GM21723 (cell line): ENCODE results near the gene PGGHG.

Experiments
- ATAC-seq: cut with Tn5 transposase; IDR thresholded peaks from one replicate; pipeline ENCODE4 v1.9.1; 2021; ENCODE audit warnings: mild to moderate bottlenecking, moderate library complexity; ENCODE audit not compliant: unreplicated experiment

PGGHG gene

DNA sequence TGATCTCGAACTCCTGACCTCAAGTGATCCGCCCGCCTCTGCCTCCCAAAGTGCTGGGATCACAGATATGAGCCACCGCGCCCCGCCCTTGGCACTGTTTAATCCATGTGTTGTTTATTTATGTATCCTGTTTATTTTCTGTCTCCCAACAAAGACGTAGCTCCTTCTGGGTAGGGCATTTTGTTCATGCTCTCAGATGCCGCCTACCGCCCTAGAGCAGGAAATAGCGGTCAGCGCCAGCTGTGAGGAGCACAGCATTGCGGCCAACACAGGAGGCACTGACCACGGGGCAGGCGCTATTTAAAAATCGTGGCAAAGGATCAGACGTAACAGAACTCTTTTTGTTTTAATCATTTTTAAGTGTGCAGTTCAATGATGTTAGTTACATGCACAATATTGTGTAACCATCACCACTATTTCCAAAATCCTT is 20.2 kb upstream of the PGGHG start:
- peak; percentile 46 for ATAC-seq

DNA sequence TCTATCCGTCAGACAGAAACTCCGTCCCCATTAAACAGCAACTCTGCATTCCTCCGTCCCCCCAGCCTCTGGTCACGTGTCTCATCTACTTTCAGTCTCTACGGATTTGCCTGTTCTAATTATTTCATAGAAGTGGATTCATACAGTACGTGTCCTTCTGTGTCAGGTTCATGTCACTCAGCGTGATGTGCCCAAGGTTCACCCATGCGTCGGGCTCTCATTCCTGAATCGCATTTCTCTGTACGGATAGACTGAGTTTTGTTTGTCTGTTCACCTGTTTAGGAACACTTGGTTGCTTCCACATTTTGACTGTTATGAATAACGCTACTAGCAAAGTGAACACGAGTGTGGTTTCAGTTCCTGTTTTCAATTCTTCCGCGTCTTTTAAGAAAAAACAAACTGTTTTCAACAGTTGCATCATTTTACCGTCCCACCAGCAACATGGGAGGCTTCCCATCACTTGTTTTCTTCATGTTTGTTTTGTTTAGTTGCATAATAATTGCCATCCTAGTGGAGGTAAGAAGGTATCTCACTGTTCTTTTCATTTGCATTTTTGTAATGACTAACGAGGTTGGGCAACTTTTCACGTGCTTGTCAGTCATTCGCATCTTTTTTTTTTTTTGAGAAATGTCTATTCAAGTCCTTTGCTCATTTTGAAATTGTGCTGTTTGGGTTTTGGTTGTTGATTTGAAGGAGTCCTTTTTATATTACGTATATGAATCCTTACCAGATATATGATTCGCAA is 19.6 kb upstream of the PGGHG start:
- ATAC-seq: peak; percentile 58

DNA sequence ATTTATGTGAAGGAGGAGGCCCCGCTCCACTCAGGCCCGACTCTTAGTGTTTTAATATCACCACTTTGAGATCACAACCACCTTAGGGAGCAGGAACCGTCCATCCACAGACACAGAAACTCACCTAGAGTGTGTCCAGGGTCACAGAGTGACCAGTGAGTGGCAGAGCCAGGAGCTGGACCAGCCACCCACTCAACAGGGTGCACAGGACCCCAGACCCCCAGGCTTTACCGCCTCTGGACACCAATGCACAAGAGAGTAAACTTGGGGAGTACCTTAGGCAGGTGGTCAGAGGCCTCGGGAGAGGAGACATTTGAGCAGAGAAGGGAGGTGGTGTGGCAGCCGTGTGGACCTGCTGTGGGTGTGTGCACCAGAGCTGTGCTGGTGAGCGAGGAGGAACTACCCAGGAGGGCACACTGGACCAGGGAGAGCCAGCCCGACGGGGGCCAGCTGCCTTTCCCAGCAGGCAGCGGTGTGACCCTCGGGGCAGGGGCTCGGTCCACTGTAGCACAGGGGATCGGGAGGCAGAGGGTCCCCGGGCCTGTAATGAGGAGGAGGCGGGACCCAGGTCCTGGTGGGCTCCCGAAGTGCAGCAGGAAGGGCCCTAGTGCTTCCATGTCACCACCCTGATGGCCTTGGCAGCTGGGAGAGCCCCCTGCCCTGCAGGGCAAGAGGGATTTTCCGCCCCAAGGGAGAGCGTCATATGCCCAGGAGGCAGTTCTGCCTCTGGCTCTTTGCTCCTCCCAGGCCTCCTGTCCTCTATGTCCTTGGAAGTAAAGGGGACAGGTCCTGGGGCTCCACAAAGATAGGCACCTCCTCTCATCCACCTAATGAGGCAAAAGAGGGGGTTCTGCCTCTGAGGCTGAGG is 18.2 kb upstream of the PGGHG start:
- ATAC-seq: no peak

DNA sequence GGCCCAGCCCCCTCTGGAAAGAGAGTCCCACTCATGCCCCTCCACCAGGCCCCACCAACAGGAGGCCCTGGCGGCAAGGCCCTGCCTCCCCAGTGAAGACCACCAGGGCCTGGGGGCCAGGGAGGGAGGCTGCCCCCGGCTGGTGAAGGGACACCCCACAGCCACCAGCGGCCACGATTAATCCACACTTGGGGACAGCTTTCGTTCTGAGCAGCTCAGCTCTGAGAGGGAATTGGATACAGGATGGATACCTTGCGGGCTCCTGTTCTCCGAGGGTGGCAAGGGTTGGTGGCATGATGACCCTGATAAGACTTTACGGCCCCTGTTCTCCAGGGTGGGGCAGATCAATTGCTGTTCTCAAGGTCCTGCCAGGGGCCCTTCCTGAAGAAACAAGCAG is 17.6 kb upstream of the PGGHG start:
- no peak for ATAC-seq

DNA sequence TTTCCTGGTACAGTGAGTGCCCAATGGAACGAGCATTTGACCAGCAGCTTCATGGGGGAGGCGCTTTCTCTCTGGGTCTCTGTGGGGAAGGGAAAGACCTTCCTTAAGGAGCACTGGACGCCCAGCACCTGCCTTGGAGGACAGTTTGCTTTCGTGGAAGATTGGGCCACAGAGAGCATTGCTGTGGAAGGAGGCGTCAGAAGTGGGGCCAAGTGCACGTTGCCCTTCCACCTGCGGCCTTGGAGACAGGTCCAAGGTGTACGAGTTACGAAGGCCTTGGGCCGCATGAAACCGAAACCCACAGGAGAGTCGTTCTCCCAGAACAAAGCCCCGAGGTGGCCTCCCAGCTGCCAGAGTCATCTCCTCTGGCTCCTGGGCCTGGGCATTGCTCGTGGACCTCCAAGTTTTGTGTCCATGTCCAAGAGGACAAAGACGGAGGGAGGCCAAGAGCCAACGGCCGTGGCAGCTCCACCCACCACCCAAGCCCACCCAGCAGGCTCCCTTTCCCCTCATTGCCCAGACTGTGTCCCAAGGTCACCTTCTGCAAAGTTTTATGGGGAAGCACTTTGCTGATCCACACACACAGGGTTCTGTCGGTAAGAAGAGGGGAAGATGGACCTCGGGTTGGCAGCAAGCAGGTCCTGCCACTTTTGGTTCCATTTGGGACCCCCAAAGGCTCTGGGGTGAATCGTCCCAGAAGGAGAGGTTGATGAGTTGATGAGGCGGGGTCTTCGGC is 16.6 kb upstream of the PGGHG start:
- no peak for ATAC-seq

DNA sequence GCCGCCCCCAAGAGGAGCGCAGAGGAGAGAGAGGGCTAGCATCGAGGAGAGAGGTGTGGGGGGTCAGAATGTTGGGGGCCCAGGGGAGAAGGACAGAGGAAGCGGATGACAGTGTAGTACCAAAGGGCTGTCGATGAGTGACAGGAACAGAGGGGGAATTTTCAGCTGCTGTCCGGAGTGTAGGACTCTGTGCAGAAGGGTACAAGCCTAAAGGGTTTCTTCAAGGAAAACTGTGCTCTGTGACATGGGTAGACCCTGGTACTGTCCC is 16.1 kb upstream of the PGGHG start:
- ATAC-seq: no peak

DNA sequence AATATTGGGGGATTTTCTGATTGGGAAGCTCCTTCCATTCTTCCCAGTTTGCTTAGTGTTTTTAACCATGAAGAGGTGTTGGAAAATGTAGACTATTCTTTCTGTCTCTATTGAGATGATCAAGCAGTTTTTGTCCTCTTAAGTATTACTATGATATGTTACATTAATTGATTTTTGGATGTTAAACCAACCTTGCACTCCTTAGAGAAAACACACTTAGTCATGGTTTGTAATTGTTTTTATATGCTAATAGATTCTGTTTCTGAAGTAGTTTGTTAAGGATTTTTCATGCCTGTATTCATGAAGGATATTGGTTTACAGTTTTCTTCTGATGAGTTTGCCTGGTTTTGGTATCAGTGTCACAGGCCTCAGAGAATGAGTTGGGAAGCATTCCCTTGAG is 12.7 kb upstream of the PGGHG start:
- no peak for ATAC-seq

DNA sequence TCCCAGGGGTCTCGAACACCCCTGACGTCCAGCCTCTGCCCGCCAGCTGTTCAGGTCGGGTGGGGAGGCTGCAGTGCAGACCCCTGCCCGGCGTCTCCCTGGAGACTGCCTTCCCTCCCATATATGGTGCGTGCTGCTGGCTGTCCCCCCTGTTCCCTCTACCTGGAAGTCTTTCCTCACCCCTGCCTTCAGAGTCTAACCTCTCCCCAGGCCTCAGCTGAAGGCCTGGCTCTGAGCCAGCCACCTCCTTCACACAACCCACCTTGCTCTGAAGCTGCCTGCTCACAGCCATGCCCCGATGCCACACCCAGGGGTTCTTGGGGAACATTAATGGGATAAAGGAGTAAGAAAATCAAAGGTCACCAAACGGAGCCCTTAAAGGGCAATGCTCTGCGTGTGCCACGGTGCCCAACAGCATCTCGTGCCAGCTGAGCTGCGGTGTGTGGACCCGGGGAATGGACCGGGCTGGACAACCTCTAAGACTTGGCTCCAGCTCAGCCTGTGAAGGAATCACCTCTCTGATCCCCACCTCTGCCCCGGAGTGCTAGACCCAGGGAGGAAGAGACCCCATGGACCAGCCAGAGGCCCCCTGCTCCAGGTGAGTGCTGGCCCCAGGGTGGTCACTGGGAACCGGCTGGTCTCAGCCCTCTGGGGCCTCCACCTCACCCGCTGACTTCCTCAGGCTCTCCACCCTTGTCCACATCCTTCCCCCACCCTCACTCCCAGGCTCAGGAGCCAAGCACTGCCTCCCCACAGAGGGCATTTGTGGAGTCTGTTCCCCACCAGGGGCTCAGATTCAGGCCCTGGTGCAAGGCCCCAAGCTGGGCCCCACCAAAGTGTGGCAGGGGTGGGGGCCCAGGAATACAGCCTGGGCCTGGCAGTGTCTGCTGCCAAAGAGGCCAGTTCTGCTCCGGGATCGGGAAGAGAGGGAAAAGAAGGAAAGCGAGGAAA is 10.7 kb upstream of the PGGHG start, which contains the start of gene NLRP6:
NLRP6 (plus strand) TSS at position 407 of the 951 bp plus-strand sequence; CDS start at position 570, 163 bp downstream.
- no peak for ATAC-seq

DNA sequence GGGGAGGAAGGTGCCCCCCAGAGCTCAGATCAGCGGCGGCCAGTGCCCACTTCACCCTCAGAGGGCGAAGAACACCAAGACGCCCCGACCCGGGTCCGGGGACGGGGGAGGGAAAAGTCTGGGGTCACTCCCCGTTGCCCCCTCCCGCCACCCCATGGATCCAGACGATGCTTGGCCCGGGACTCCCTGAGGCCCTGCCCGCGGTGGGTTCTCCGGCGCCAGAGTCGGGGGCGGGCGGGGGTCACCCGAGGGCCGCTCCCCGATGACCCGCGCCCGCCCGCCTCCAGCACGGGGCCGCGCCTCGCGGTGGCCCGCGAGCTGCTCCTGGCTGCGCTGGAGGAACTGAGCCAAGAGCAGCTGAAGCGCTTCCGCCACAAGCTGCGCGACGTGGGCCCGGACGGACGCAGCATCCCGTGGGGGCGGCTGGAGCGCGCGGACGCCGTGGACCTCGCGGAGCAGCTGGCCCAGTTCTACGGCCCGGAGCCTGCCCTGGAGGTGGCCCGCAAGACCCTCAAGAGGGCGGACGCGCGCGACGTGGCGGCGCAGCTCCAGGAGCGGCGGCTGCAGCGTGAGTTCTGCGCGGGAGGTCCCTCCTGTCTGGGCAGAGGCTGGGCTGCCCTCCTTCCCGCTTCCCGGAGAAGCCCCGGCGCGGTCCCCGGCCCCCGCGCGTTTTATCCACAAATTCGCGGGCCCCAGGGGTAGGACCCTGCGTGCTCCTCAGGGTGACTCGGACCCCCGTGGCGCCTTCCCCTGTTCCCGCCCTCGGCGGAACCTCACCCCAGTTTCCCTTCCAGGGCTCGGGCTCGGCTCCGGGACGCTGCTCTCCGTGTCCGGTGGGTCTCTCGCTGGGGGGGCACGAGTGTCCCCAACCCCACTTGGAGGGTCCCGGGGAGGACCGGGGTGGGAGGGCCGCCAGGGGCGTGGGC is 9.6 kb upstream of the PGGHG start:
- ATAC-seq: no peak

DNA sequence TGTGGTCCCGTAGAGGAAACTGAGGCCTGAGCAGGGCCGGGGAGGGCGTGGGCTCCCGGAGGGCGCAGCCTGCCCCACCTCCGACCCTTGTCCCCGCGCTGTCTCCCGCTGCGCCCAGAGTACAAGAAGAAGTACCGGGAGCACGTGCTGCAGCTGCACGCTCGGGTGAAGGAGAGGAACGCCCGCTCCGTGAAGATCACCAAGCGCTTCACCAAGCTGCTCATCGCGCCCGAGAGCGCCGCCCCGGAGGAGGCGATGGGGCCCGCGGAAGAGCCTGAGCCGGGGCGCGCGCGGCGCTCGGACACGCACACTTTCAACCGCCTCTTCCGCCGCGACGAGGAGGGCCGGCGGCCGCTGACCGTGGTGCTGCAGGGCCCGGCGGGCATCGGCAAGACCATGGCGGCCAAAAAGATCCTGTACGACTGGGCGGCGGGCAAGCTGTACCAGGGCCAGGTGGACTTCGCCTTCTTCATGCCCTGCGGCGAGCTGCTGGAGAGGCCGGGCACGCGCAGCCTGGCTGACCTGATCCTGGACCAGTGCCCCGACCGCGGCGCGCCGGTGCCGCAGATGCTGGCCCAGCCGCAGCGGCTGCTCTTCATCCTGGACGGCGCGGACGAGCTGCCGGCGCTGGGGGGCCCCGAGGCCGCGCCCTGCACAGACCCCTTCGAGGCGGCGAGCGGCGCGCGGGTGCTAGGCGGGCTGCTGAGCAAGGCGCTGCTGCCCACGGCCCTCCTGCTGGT is 8.8 kb upstream of the PGGHG start:
- ATAC-seq: no peak

DNA sequence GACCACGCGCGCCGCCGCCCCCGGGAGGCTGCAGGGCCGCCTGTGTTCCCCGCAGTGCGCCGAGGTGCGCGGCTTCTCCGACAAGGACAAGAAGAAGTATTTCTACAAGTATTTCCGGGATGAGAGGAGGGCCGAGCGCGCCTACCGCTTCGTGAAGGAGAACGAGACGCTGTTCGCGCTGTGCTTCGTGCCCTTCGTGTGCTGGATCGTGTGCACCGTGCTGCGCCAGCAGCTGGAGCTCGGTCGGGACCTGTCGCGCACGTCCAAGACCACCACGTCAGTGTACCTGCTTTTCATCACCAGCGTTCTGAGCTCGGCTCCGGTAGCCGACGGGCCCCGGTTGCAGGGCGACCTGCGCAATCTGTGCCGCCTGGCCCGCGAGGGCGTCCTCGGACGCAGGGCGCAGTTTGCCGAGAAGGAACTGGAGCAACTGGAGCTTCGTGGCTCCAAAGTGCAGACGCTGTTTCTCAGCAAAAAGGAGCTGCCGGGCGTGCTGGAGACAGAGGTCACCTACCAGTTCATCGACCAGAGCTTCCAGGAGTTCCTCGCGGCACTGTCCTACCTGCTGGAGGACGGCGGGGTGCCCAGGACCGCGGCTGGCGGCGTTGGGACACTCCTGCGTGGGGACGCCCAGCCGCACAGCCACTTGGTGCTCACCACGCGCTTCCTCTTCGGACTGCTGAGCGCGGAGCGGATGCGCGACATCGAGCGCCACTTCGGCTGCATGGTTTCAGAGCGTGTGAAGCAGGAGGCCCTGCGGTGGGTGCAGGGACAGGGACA is 8.0 kb upstream of the PGGHG start:
- no peak for ATAC-seq

DNA sequence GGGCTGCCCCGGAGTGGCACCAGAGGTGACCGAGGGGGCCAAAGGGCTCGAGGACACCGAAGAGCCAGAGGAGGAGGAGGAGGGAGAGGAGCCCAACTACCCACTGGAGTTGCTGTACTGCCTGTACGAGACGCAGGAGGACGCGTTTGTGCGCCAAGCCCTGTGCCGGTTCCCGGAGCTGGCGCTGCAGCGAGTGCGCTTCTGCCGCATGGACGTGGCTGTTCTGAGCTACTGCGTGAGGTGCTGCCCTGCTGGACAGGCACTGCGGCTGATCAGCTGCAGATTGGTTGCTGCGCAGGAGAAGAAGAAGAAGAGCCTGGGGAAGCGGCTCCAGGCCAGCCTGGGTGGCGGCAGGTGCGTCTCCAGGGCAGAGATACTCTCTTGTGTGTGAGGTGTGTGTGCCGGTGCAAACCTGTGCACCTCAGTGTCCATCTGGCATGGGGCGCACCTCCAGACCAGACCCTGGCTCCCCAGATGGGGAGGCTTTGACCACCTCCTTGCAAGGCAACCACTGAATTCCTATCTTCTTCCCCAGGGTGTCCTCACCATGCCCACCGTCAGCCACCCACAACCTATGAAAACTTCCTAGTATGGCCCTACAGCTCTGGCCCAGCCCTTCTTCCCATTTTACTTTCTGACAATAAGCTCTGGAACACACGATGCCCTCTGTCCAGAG is 7.3 kb upstream of the PGGHG start:
- no peak for ATAC-seq

DNA sequence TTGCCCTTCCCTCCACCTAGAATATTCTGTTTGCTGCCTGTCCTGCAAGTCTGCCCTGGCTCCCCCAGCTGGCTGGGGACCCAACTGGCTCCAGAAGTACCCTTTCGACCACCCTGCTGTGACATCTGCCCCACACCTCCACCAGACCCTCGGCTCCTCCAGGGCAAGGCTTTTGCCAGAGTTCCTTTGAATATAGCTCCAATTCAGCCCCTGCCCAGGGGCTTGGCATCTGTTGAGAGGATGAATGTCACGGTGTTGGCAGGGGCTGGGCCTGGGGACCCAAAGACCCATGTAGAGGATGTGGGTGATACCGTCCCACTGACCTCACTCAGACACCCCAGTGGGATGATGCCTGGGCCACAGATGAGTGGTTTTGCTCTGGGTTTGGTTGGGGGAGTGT is 6.8 kb upstream of the PGGHG start:
- ATAC-seq: no peak

DNA sequence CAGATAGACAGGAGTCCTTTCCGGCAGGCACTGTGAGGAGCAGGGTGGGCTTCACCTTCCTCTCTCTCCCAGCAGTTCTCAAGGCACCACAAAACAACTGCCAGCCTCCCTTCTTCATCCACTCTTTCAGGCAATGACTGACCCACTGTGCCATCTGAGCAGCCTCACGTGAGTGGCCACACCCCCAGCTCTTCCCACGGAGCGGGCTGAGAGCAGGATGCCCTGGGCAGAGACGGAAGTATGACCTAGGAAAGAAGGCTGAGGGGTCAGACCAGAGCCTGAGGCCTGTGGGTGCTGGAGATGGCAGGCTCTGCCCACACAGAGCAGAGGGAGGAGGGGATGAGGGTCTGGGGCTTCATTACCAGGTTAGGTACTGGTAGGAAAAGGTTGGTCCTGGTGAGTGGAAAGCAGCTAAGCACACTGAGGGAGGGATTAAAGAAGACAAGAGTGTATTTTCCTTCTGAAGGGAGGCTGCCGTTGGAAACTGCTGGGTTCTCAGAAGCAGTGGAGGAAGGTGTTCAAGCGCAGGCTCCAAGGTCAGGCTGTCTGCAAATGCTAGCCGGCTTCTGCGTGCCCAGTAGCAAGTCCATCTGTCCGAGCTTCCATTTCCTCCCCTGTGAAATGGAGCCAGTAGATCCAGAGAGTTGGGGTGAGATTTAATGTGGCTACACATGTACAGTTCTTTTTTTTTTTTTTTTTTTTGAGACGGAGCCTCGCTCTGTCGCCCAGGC is 6.1 kb upstream of the PGGHG start:
- no peak for ATAC-seq

DNA sequence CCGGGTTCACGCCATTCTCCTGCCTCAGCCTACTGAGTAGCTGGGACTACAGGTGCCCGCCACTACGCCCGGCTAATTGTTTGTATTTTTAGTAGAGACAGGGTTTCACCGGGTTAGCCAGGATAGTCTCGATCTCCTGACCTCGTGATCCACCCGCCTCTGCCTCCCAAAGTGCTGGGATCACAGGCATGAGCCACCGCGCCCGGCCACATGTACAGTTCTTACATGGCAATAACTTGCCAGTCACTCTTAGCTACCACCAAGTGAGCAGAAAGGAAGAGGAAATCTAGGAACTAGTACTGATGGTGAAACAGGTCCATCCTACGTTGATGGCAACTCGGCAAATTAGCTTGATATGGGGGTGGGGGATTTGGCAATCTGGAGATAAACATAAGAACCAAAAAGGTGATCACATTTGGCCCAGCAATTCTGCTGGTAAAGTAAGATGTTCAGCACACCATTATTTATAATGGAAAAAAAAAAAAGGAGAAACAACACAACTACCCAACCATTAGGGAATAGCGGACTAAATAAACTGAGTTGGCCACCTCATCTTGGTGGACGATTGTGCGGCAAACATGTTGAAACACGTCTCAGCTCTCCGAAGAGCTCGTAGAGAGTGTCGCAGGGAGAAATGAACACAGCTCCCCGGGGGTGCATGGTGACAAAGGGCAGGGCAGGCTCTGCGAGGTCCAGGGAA is 5.4 kb upstream of the PGGHG start:
- no peak for ATAC-seq
